Epithelial cell of proximal tubule (primary cell): ENCODE measurements around the gene PRR35. TPM values are rescaled to one million over a fixed set of nuclear protein-coding genes. Genes with fewer than 3 reads are reported as not detected.

Source experiments
- DNase-seq: peaks from one replicate; pipeline ENCODE4 v3.0.0-alpha.2; 2011; ENCODE audit warnings: low read depth
- H3K4me3 ChIP-seq: 2 replicates; pipeline ENCODE4 v1.5.1; 2011; ENCODE audit warnings: low read depth, mild to moderate bottlenecking, low read length
- total RNA-seq: library from RNA; depleted of rRNA; stranded (reverse); fragments of >200 nt; gene quantifications from 2 replicates; pipeline ENCODE4 v1.2.3, GENCODE V29; 2015
- TF ChIP-seq, protein P1 (sequence below): conservative IDR thresholded peaks from 2 replicates; pipeline ENCODE4 v1.5.1; 2012; ENCODE audit warnings: low read depth, mild to moderate bottlenecking, low read length

PRR35 gene
- total RNA-seq, 1 donor from 2014 or later = not detected

DNA sequence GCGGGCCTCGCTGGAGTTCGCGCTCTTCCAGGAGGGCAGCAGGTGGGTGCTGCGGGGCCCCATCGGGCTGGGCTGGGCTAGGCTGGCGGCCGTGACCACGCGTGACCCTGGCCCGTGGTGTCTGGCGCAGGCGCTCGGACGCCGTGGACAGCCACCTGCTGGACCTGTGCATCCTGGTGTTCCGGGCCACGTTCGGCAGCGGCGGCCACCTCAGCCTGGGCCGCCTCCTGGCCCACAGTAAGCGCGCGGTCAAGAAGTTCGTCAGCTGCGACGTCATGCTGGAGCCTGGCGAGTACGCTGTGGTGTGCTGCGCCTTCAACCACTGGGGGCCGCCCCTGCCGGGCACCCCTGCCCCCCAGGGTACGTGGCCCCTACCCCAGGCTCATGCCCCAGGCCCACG is 8.0 kb upstream of the PRR35 start:
- no peak for DNase-seq
- H3K4me3 ChIP-seq = no peak overlapping the region
- TF ChIP-seq, protein P1, sequence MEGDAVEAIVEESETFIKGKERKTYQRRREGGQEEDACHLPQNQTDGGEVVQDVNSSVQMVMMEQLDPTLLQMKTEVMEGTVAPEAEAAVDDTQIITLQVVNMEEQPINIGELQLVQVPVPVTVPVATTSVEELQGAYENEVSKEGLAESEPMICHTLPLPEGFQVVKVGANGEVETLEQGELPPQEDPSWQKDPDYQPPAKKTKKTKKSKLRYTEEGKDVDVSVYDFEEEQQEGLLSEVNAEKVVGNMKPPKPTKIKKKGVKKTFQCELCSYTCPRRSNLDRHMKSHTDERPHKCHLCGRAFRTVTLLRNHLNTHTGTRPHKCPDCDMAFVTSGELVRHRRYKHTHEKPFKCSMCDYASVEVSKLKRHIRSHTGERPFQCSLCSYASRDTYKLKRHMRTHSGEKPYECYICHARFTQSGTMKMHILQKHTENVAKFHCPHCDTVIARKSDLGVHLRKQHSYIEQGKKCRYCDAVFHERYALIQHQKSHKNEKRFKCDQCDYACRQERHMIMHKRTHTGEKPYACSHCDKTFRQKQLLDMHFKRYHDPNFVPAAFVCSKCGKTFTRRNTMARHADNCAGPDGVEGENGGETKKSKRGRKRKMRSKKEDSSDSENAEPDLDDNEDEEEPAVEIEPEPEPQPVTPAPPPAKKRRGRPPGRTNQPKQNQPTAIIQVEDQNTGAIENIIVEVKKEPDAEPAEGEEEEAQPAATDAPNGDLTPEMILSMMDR = no peak

DNA sequence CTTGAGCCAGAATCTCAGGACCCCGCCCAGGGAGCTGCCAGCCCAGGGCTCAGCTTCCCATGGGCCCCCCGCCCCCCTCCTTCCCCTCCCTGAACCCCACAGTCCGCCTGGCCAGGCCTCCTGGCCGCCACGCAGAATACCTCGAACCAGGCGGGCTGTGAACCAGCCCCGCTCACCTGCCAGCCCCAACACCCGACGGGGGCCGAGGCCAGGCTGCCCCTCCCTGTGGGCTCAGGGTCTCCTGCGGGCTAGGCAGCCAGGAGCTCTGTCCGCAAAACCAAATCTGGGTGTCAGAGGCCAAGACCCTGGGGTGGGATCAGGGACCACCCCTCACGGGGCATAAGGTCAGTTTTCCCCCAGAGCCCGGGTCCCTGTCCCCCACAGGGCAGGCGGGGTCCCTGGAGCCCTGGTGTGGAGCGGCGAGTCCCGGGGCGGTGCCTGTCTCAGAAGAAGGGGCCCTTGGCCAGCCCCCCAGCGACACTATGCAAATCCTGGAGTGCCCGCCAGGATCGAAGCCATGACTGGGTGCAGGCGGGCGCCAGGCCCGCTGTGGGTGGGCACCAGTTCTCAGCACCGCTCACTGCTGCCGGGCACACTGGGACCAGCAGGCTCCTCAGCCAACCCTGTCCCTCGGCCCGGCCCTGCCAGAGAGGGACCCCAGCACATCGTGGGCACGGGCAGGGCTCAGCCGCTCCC is 6.4 kb upstream of the PRR35 start:
- H3K4me3 ChIP-seq = no peak overlapping the region
- TF ChIP-seq, protein P1 = no peak
- DNase-seq = no peak

DNA sequence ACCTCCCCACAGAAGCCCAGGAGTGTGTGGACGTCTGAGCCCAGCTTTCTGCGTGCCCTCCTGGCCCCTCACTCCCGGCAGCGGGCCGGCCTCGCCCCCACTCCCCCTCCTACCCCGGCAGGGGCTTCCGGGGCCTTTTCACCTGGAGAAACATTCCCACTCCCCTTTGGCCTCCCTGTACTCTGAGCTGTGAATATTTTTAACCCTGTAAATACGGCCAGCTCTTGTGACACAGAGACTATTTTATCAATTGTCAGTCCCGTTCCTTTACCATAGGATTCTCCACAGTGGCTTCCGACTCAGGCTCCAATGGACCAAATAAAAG is 5.9 kb upstream of the PRR35 start:
- no peak for DNase-seq
- TF ChIP-seq, protein P1 = no peak

DNA sequence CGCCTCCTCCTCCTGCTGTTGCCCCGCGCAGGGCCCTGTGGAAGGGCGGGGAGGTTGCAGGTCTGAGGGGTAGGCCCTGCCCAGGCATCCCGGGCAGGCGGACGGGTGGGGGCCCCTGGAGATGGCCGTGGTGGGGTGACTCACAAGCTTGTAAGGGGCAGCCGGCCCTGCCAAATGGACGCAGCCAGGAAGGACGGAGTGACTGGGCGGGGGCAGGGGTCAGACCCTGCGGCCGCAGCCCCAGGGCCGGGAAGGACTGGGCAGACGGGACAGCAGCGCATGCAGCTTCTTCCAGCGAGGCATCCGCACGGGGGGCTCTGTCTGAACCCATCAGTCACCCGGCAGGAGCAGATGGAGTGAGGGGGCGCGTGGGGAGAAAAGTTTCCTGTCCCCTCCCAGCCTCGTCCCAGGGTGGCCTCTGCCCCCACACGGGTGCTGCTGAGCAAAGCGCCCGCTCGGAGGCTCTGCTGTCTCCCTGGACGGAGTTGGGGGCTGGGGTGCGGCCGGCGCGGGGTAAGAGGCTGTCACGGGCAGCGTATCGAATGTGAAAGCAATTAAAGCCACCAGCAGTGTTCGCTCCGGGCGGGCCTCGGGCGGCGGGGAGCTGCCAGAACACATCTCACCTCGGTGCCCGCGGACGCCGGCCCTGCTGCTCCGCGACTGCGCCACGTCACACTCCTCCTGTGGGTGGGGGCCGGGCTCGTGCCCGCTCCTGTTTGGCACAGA is 5.4 kb upstream of the PRR35 start:
- TF ChIP-seq, protein P1 = no peak
- DNase-seq = no peak
- H3K4me3 ChIP-seq = no peak overlapping the region

More for the DNA sequence above, 5.9 kb upstream of the PRR35 start:
- H3K4me3 ChIP-seq = no peak overlapping the region

DNA sequence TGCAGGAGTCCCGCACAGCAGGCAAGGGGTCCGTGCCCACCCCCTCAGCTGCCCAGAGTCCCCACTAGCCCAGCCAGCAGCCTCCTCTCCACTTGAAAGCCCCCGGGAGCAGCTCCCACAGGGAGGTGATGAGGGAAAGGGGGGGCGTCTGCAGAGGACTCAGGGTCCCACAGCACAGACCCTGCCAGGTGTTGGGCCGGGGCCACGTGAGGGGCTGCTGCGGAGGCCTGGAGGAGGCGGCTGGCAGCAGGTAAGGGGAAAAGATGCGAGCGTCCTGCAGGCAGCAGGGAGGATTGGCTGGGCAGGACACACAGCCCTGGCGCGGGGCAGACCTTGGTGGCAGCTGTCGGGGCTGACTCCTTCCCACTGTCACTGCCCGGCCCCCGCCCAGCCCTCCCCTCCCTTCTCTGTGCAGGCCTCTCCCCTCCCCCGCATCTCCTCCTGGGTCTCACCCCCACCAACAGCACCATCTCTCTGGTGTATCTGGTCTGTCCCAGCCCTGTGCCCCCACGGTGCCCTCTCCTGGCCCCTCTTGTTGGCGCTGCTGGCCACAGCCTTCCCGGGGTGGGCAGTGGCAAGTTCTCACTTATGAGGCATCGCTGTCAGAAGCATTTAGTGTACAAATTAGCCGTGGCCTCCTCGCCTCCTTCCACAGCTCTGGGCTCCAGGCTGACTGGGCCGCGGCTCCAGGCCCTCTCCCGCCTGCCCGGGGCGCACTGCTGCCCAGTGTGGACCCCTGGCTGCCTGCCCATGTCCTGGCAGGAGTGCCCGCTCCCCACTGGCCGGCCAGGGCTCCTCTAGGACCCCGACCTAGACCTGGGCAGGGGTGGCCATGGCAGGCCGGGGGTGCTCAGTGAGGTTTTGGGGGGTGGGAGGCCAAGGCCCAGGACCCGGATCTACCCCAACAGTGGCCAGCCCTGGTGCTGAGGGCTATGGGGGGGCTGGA is 4.4 kb upstream of the PRR35 start:
- DNase-seq = no peak
- TF ChIP-seq, protein P1 = no peak

DNA sequence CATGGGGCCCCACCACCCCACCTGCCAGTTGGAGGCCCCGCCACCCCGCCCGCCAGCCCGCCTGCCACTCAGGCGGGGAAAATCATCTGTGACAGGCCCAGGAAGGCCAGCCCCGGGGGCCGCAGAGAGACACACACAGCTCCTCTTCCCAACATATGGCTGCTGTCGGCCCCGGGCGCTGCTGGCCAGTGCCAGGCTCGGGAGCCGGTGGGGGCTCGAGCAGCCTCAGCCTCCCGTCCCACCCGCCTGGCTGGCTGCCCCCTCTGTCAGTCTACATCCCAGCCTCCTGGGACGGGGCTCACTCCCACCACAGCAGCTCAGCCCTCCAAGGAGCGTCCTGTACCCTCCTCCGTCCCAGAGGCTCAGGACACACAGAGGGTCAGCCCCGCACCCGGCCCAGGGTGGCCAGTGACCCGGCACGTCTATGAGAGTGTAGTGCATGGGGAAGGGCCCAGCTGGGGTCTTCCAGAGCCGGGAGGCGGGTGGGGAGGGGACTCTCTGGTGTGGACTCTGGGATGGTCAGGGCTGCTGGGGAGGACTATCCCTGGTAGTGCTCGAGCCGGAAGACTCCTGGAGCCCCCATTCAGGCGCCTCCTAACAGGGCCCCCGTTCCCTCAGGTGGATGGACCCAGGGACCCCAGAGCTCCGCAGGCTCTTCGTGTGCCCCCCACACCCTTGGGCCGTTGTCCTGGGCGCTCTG is 3.6 kb upstream of the PRR35 start:
- TF ChIP-seq, protein P1 = no peak
- no peak for DNase-seq
- H3K4me3 ChIP-seq = no peak overlapping the region

More for the DNA sequence above, 4.4 kb upstream of the PRR35 start:
- H3K4me3 ChIP-seq = no peak overlapping the region
